Uterus (tissue), 4 donors: ENCODE results near the gene DRD2. TPM values are rescaled to one million over a fixed set of nuclear protein-coding genes. Genes with fewer than 3 reads are reported as not detected.

ENCODE experiments used
- DNase-seq, 2 donors: peaks; one replicate each; pipeline ENCODE4 v3.0.0-alpha.2; 2019 to 2020
- H3K27ac ChIP-seq, 2 donors: fragments of 200-600 bp; sonication (generic); 1 replicate in 1 of 2; 2 replicates in 1 of 2; pipeline ENCODE4 v1.5.1; 2016 to 2018
- H3K27me3 ChIP-seq, 2 donors: fragments of 200-600 bp; sonication (generic); one replicate each; pipeline ENCODE4 v1.5.1; 2018 to 2019; ENCODE audit warnings: control low read depth in 1 of 2
- H3K36me3 ChIP-seq, 2 donors: fragments of 200-600 bp; sonication (generic); one replicate each; pipeline ENCODE4 v1.5.1; 2019; ENCODE audit warnings: control low read depth in 1 of 2
- H3K4me1 ChIP-seq, 2 donors: fragments of 200-600 bp; sonication (generic); one replicate each; pipeline ENCODE4 v1.5.1; 2018 to 2019; ENCODE audit warnings: control low read depth in 1 of 2
- H3K4me3 ChIP-seq, 2 donors: fragments of 200-600 bp; sonication (generic); 1 replicate in 1 of 2; 2 replicates in 1 of 2; pipeline ENCODE4 v1.5.1; 2018 to 2019; ENCODE audit warnings: mild to moderate bottlenecking in 1 of 2
- H3K9me3 ChIP-seq, 2 donors: fragments of 200-600 bp; sonication (generic); one replicate each; pipeline ENCODE4 v1.5.1; 2019; ENCODE audit warnings: control low read depth in 1 of 2
- CTCF ChIP-seq, 4 experiments: fragments of 200-600 bp in 2 of 4; fragments of 450-650 bp in 2 of 4; sonication (generic) in 2 of 4; IDR thresholded peaks; one replicate each; pipeline ENCODE4 v1.5.1; 2016 to 2019; ENCODE audit warnings: antibody characterized with exemption in 4 of 4, mild to moderate bottlenecking in 2 of 4, moderate library complexity in 1 of 4
- POLR2A ChIP-seq, 2 donors: fragments of 450-650 bp; IDR thresholded peaks; one replicate each; pipeline ENCODE4 v1.6.1; 2016; ENCODE audit warnings: antibody characterized with exemption in 2 of 2, mild to moderate bottlenecking in 1 of 2, moderate library complexity in 1 of 2
- intact Hi-C: fragments of 100-400 bp; cut with DNase I; formaldehyde crosslinking; loops from one replicate; pipeline ENCODE4 v1.15.1; 2023; ENCODE audit warnings: low total_unique reads
- total RNA-seq, 4 donors: library from RNA; depleted of rRNA in 3 of 4; stranded (reverse); fragments of >200 nt in 3 of 4; gene quantifications; one replicate each; pipeline versions ENCODE4 v1.1.0 to v1.2.4, GENCODE V29; 2014 to 2023
- donor health status: DM: yes; HTN: yes; CAD: no.

Gene DRD2
- total RNA-seq, 4 donors from 2014 or later: not detected

- TF ChIP-seq CTCF (IDR thresholded peaks at IDR 0.05) (no peak), POLR2A (IDR thresholded peaks at IDR 0.05) (no peak)
- H3K27ac ChIP-seq: no peak overlapping the region
- DNase-seq: no peak
- intact Hi-C loops: no loop called here
- no peaks in the 10 kb centered on the region for H3K9me3 ChIP-seq
- no peaks in the 10 kb centered on the region for H3K4me1 ChIP-seq
- H3K36me3 ChIP-seq: no peaks in the 10 kb centered on the region
- no peaks in the 10 kb centered on the region for H3K27me3 ChIP-seq
- H3K4me3 ChIP-seq: no peak overlapping the region
Measured at GRCh38 chr11:113394919-113395318, 80.3 kb downstream of the DRD2 start.

DNA sequence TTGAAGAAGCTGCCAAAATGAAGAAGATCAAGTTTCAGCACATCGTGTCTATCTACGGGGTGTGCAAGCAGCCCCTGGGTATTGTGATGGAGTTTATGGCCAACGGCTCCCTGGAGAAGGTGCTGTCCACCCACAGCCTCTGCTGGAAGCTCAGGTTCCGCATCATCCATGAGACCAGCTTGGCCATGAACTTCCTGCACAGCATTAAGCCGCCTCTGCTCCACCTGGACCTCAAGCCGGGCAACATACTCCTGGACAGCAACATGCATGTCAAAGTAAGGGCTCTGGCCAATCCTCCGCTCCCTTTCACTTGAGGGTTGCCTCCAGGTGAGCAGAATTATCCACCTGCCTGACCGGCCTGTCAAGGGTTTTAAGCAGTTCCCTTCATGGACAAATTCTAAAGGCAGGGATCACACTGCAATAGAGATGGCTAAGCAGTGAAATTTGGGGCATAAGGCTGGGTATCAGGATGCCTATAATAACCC is 81.7 kb downstream of the DRD2 start:
- Histone ChIP-seq H3K9me3 (no peaks in the 10 kb centered on the region), H3K27me3 (no peaks in the 10 kb centered on the region), H3K4me1 (no peaks in the 10 kb centered on the region), H3K27ac (no peak overlapping the region), H3K4me3 (no peak overlapping the region), H3K36me3 (no peaks in the 10 kb centered on the region)
- no peak for TF ChIP-seq CTCF (IDR thresholded peaks at IDR 0.05)
- no peak for TF ChIP-seq POLR2A (IDR thresholded peaks at IDR 0.05)
- intact Hi-C loops: no loop called here
- no peak for DNase-seq

GRCh38 chr11:113392236-113392921 is 82.8 kb downstream of the DRD2 start:
- intact Hi-C loops: no loop called here
- H3K27ac ChIP-seq: no peak overlapping the region
- H3K9me3 ChIP-seq: no peaks in the 10 kb centered on the region
- DNase-seq: no peak
- H3K36me3 ChIP-seq: no peaks in the 10 kb centered on the region
- H3K4me3 ChIP-seq: no peak overlapping the region
- H3K27me3 ChIP-seq: peaks cover 0 to 5% of the 10 kb centered on the region in 2 donors
- H3K4me1 ChIP-seq: no peaks in the 10 kb centered on the region
- TF ChIP-seq POLR2A (IDR thresholded peaks at IDR 0.05): no peak
- TF ChIP-seq CTCF (IDR thresholded peaks at IDR 0.05): no peak

- peaks cover 0 to 5% of the 10 kb centered on the region in 2 donors for H3K27me3 ChIP-seq
- no peak for TF ChIP-seq POLR2A (IDR thresholded peaks at IDR 0.05)
- TF ChIP-seq CTCF (IDR thresholded peaks at IDR 0.05): no peak
- no peak overlapping the region for H3K4me3 ChIP-seq
- no peak overlapping the region for H3K27ac ChIP-seq
- no peaks in the 10 kb centered on the region for H3K9me3 ChIP-seq
- H3K4me1 ChIP-seq: no peaks in the 10 kb centered on the region
- no peaks in the 10 kb centered on the region for H3K36me3 ChIP-seq
- intact Hi-C loops: no loop called here
- DNase-seq: no peak
Measured at GRCh38 chr11:113389272-113389671, 85.9 kb downstream of the DRD2 start.

DNA sequence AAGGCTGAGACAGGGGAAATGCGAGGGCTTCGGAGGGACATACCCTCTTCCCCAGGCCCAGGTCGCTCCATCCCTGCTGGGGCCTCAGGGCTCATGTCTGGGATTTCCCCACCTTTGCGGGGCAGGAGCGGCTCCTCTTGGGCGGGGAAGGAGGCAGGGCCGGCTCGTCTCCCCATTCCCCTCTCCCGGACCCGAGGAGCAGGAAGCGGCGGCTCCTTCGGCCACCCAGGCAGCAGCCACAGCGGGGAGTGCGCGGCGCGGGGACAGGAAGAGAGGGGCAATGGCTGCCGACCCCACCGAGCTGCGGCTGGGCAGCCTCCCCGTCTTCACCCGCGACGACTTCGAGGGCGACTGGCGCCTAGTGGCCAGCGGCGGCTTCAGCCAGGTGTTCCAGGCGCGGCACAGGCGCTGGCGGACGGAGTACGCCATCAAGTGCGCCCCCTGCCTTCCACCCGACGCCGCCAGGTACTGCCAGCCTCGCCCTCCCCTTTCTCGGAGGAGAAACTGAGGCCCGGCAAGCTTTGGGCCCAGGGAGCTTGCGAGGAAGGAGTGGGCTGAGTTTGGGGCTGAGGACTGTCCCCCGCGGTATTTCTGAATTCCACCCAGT is 87.5 kb downstream of the DRD2 start, which contains the start of gene ANKK1:
Gene ANKK1 (plus strand): TSS at position 175 of the 607 bp plus-strand sequence. CDS start 106 bp downstream, at position 281.
- intact Hi-C loops: no loop called here
- Histone ChIP-seq H3K9me3 (no peaks in the 10 kb centered on the region), H3K27me3 (peaks cover 0 to 5% of the 10 kb centered on the region in 2 donors), H3K36me3 (no peaks in the 10 kb centered on the region), H3K4me1 (no peaks in the 10 kb centered on the region), H3K27ac (no peak within 1 kb of the TSS), H3K4me3 (no peak within 1 kb of the TSS)
- no peak for DNase-seq
- TF ChIP-seq CTCF (IDR thresholded peaks at IDR 0.05): peak in 1 of 4 experiments; percentile 15
- TF ChIP-seq POLR2A (IDR thresholded peaks at IDR 0.05): no peak
